Lung (tissue), 12 donors: ENCODE data around the gene RNF166. TPM values are rescaled to one million over a fixed set of nuclear protein-coding genes. Genes with fewer than 3 reads are reported as not detected.

ENCODE experiments used
- ATAC-seq: fragments of 200-7000 bp; cut with Tn5 transposase; one replicate; pipeline ENCODE4 v1.9.1; 2020; ENCODE audit warnings: moderate number of reproducible peaks; ENCODE audit not compliant: insufficient read depth, low FRiP score
- DNase-seq, 3 donors: peaks; one replicate each; pipeline ENCODE4 v3.0.0-alpha.2; 2013 to 2017
- H3K27ac ChIP-seq, 2 donors: one replicate each; pipeline ENCODE4 v1.5.1; 2013; ENCODE audit warnings: mild to moderate bottlenecking in 2 of 2, moderate library complexity in 2 of 2, control low read depth in 1 of 2, inconsistent platforms in 1 of 2, low read depth in 1 of 2, low read length in 1 of 2
- H3K27me3 ChIP-seq, 3 donors: one replicate each; pipeline ENCODE4 v1.5.1; 2013; ENCODE audit warnings: low read length in 2 of 3; ENCODE audit not compliant: control insufficient read depth in 3 of 3, insufficient read depth in 3 of 3
- H3K36me3 ChIP-seq, 4 donors: one replicate each; pipeline ENCODE4 v1.5.1; 2013; ENCODE audit warnings: low read length in 4 of 4, mild to moderate bottlenecking in 1 of 4, moderate library complexity in 1 of 4; ENCODE audit not compliant: control insufficient read depth in 4 of 4, insufficient read depth in 4 of 4
- H3K4me1 ChIP-seq, 5 donors: one replicate each; pipeline ENCODE4 v1.5.1; 2013; ENCODE audit warnings: low read length in 5 of 5, mild to moderate bottlenecking in 2 of 5, moderate library complexity in 1 of 5; ENCODE audit not compliant: control insufficient read depth in 5 of 5, insufficient read depth in 5 of 5
- H3K4me3 ChIP-seq: one replicate; pipeline ENCODE4 v1.5.1; 2013; ENCODE audit warnings: mild to moderate bottlenecking, control low read depth, moderate library complexity
- H3K9ac ChIP-seq, 2 donors: one replicate each; pipeline ENCODE4 v1.5.1; 2013; ENCODE audit warnings: low read length in 2 of 2, control low read depth in 1 of 2; ENCODE audit not compliant: insufficient read depth in 1 of 2
- H3K9me3 ChIP-seq, 4 donors: one replicate each; pipeline ENCODE4 v1.5.1; 2013; ENCODE audit warnings: low read length in 3 of 4, mild to moderate bottlenecking in 1 of 4, moderate library complexity in 1 of 4; ENCODE audit not compliant: control insufficient read depth in 4 of 4, insufficient read depth in 3 of 4
- whole genome bisulfite sequencing, 2 donors: extraction: QIAGEN DNeasy Blood & Tissue Kit; methylation state at CpG; one replicate each; pipeline ENCODE4 v1.1.7; 2013; 5-methylcytosine and 5-hydroxymethylcytosine counted together
- polyA plus RNA-seq, 2 donors: library from polyadenylated mRNA; stranded (reverse); fragments of 200-250 nt; gene quantifications; one replicate each; pipeline ENCODE4 v1.2.1, GENCODE V29; 2013
- total RNA-seq, 2 donors: library from RNA; depleted of rRNA in 1 of 2; stranded (reverse); fragments of >200 nt in 1 of 2; gene quantifications; one replicate each; pipeline ENCODE4 v1.2.1, GENCODE V29; 2014 to 2021
- TF ChIP-seq, protein P1 (sequence below): IDR thresholded peaks from 2 replicates; pipeline ENCODE4 v1.5.1; 2012; ENCODE audit warnings: mild to moderate bottlenecking; ENCODE audit errors: control extremely low read depth, extremely low read depth
- donor health status: control.
- donor health status: control.
- donor health status: Bipolar disorder and iron deficiency.
- donor health status: healthy.
- donor health status: DM: yes; HTN: yes; CAD: no.

RNF166 gene
- total and polyA plus RNA-seq, 4 donors, result 15.2 to 51.6 (median 44.1) TPM

DNA sequence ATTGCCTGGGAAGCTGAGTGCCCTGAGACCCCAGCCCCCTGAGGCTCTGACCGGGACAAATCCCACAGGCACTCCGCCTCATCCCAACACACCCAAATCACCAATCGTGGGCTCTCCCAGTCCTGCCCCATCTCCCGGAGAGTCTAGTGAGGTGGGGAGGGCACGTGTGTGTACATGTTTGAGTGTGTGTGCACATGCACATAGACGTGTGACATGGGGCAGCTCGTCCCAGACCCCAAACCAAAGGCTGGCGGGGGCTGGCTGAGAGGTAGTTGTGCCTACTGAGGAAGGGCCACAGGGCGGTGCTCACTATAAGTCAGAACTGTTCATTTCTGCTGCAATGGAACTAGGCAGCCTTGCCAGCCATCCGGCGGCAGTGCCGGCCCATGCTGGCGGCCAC, 28.5 kb downstream of the RNF166 start:
- H3K36me3 ChIP-seq, result no peaks in the 10 kb centered on the region
- DNase-seq (no peak), ATAC-seq (no peak)
- no peak overlapping the region for H3K9ac ChIP-seq
- no peaks in the 10 kb centered on the region for H3K9me3 ChIP-seq
- peaks cover 0 to 2% (median 0%) of the 10 kb centered on the region in 5 donors for H3K4me1 ChIP-seq
- TF ChIP-seq, protein P1, sequence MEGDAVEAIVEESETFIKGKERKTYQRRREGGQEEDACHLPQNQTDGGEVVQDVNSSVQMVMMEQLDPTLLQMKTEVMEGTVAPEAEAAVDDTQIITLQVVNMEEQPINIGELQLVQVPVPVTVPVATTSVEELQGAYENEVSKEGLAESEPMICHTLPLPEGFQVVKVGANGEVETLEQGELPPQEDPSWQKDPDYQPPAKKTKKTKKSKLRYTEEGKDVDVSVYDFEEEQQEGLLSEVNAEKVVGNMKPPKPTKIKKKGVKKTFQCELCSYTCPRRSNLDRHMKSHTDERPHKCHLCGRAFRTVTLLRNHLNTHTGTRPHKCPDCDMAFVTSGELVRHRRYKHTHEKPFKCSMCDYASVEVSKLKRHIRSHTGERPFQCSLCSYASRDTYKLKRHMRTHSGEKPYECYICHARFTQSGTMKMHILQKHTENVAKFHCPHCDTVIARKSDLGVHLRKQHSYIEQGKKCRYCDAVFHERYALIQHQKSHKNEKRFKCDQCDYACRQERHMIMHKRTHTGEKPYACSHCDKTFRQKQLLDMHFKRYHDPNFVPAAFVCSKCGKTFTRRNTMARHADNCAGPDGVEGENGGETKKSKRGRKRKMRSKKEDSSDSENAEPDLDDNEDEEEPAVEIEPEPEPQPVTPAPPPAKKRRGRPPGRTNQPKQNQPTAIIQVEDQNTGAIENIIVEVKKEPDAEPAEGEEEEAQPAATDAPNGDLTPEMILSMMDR, result no peak
- WGBS, 2 donors, result 75 to 80% methylated on average over 13 of the region's 13 CpGs
- no peak overlapping the region for H3K27ac ChIP-seq
- no peak overlapping the region for H3K4me3 ChIP-seq
- peaks cover 0 to 10% (median 0%) of the 10 kb centered on the region in 3 donors for H3K27me3 ChIP-seq

DNA sequence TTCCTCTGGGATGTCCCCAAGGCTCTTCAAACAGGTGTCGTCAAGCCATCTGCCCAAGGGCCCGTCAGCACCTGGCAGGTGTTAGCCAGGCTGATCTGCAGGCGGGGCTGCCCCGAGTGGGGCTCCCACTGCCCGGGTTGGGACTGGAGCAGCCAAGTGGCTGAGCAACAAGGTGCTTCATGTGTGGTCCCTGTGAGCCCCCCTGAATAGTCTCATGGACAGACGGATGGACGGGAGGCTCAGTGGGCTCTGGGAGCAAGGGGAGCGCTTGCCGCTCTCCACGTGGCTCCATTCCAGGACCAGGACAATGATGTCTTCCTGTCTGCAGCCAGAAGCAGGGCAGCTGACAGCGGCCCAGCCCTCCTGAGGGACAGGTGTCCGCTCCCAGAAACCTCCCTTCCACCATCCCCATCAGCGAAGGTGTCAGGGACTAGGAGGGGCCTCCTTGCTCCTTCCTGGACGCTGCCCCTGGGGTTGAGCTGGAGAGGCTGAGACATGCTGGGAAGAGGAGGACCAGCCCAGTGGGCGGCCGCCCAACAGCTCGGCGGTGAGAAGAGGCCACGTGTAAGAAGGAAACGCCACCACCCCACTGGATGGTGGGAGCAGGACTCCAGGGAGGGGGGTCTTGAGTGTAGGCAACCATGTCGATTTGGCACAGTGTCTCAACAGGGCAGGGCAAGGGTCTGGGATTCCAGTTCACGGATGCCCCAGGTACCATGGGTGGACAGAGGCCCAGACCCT, 29.5 kb downstream of the RNF166 start:
- Histone ChIP-seq H3K36me3 (peaks cover 0 to 6% (median 0%) of the 10 kb centered on the region in 4 donors), H3K27me3 (peaks cover 0 to 10% (median 0%) of the 10 kb centered on the region in 3 donors), H3K4me1 (peaks cover 0 to 2% (median 0%) of the 10 kb centered on the region in 5 donors), H3K27ac (no peak overlapping the region), H3K4me3 (no peak overlapping the region), H3K9me3 (no peaks in the 10 kb centered on the region), H3K9ac (no peak overlapping the region)
- WGBS, 2 donors, result 77 to 89% methylated on average over 22 of the region's 22 CpGs
- DNase-seq (no peak), ATAC-seq (no peak)
- TF ChIP-seq, protein P1, result no peak

DNA sequence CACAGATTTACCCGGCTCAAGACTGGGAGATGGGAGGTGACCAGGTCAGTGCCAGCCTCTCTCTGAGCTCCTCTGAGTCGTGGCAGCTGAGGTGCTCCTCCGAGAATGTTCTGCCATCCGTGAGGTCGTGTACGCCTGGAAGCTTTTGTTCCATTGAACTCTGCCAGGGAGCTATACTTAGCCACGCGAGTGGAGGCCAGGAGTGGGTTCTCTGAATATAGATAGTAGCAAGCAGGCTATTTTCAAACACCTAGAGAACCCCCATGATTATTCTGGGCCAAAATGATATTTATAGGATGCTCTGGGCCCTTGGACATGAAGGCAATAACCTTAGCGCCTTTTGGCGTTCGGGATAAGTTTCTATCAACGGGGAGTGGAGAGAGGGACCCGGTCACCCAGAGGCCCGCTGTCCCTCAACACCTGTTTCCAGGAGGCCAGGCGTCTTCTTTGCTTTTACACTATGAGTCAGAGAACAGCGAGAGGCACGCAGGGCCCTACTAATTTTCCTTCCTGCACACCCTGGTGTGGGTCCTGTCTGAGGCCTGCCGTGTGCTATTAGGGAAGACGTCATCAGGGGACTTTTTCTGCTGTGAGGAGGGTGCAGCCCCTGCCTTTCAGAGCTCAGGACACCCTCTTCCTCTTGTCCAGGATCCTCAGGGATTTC, 32.4 kb downstream of the RNF166 start:
- TF ChIP-seq, protein P1, result no peak
- ATAC-seq, result no peak
- Histone ChIP-seq H3K4me1 (peaks cover 0 to 2% (median 0%) of the 10 kb centered on the region in 5 donors), H3K9ac (no peak overlapping the region), H3K27ac (no peak overlapping the region), H3K36me3 (peaks cover 0 to 6% (median 0%) of the 10 kb centered on the region in 4 donors), H3K27me3 (peaks cover 0 to 5% (median 0%) of the 10 kb centered on the region in 3 donors), H3K4me3 (no peak overlapping the region), H3K9me3 (no peaks in the 10 kb centered on the region)
- DNase-seq, result no peak
- WGBS, 2 donors, result 93 to 96% methylated on average over 19 of the region's 19 CpGs
